ENCODE data around the gene PRIMA1.

Gene PRIMA1

GRCh38 chr14:93794756-93795155 is 6.5 kb upstream of the PRIMA1 start:
- no peak for DNase-seq (ENCODE audit: low spot score)

DNA sequence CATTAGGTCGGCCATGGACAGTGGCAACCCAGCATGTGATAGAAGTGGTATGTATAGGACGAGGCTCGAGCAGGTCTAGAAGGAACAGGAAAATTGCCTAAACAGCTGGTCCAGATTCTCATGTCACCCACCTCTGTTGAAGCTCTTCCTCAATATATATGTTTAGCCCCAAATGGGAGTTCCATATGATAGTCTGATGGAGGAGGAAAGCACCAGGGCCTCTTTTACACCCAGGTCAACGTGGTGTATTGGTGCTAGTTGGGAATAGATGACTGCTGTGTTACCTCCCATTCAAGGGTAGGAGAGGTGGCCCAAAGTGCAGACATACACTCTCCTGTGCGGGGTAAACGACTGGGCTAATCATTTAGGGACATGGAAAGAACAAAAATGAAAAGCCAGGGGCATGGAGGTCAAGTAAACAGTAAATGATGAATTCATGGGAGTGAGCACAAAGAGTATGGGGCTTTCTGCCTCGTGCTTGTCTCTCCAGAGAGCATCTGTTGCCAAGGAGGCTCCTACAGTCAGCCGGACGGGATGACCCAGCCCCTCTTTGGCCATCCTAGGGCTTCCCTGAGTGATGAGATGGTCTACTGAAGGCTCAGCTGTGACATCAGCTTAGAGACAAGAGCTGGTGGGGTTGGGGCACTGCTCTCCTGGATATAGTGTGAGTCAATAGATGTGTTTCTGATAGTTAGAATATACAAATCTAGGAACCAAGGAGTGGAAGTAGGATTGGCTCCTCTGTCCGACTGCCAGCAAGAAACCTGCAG is 5.5 kb upstream of the PRIMA1 start:
- no peak for DNase-seq (ENCODE audit: low spot score)

- no peak for DNase-seq (ENCODE audit: low spot score)
Measured at GRCh38 chr14:93792391-93792790, 4.1 kb upstream of the PRIMA1 start.

- DNase-seq (ENCODE audit: low spot score), result no peak
Measured at GRCh38 chr14:93790966-93791365, 2.7 kb upstream of the PRIMA1 start.

DNA sequence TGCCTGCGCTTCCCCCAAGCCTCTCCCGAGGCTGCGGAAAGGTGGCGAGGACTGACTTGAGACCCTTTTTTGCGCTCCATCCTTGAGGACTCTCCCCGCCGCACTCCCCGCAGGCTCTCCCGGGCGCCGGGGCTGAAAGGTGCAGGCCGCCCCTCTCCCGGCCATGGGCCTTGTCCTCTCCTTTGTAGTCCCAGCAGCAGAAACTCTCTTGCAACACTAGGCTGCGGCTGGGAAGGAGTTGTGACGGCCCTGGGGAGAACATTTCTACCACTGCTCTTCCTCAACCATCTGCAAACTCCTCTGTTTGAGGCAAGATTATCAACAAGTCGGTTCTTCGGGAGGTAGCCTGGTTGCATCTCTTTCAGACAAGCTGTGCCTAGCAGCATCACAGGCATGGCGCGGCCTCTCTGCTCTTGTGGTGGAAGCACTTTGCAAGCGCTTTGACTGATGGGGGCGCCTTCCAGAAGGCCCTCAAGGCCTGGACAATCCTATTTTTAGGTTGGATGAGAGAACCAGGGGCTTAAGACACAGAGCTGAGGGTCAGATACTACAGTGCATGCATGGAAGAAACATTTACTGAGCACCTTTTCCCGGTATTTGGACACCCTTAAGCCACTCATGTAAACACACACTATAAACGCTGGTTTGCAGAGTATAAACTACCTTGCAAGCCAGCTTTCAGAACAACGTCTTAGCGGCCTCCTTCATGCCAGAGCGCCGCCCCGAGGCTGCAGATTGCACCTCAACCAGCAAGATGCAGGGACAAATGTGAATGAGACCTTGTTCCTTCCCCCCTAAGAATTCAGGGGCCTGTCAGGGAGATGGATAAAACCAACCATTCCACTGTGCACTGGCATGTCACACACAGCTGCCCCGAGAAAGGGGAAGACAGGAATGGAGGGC is 1.2 kb upstream of the PRIMA1 start:
- DNase-seq (ENCODE audit: low spot score), result peak; percentile 36

GRCh38 chr14:93788543-93789227 is 400 bp upstream of the PRIMA1 start:
- peak; percentile 60 for DNase-seq (ENCODE audit: low spot score)

- no peak for DNase-seq (ENCODE audit: low spot score)
Measured at GRCh38 chr14:93787465-93788292, 606 bp downstream of the PRIMA1 start.

DNA sequence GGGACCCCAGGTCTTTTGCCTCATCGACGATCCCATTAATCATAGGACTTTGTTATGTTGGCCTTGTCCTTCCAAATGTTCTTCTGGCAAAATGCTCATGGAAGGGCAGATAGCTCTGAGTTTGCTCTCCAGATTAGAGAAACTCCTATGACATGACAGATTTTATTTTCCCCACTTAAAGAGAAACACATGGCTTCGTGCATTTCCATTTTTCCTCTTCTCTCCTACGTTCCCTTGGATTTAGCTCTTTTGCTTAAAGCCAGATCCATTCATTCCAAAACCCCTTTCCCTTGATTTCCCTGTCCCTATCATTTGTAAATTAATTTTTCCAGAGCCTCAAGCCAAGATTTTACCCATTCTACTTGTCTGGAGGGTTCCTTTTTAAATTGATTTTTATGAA is 2.9 kb downstream of the PRIMA1 start:
- DNase-seq (ENCODE audit: low spot score), result peak; percentile 9

GRCh38 chr14:93784878-93785277 is 3.4 kb downstream of the PRIMA1 start:
- no peak for DNase-seq (ENCODE audit: low spot score)

- DNase-seq (ENCODE audit: low spot score), result no peak
Measured at GRCh38 chr14:93780813-93781400, 7.4 kb downstream of the PRIMA1 start.

DNA sequence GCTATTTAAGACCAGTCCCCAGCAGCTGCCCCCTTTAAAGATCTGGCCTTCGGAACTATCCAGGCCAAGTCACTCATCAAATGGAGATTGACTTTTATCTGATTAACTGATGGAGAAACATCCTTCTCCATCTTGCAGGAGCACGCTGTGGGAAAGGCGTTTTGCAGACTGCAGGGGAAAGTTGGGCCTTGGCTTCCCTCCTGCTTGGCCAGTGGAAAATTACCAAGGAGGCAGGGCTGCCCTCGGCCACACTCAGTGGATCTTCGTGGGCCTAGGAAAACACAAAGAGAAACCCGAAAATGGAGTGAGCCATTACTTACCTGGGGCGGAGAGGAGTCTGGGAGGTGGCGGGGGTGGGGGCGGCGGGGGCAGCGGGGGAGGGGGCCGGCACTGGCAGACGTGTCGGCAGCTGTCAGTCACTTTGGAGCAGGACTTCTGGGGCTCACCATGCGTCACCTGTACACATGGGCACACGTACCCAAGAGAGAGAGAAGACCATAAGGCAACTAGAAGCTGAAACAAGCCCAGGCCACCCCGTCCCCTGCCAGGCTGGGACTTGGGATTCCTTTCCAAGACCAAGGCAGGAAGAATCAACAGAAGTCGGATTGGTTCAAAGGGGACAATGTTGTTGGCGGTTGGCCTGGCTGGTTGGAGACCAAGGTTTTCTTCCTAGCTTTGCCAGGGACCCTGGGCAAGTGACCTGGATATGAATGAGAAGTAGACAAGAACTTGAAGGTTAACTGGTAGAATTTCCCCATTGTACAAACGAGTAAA is 9.2 kb downstream of the PRIMA1 start:
- DNase-seq (ENCODE audit: low spot score), result no peak

DNA sequence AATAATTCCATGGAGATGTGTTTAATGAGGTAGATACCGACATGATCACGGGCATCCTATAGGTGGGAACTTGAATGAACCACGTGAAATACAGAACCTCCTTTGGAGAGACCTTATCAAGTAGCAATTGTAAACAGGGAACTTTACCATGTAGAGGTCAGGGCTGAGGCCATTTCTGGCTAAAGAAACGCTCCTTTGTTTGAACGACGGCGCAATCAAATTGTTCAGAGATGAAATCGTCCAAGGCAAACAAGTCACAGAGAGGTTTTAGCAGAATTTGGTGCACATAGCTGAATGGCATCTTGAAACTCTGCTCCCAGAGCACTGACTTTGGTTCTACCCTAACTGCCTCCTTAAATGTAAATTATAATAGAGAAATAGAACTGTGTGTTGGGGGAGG is 9.8 kb downstream of the PRIMA1 start:
- DNase-seq (ENCODE audit: low spot score), result no peak

GRCh38 chr14:93775744-93776143 is 12.5 kb downstream of the PRIMA1 start:
- no peak for DNase-seq (ENCODE audit: low spot score)

GRCh38 chr14:93775158-93775557 is 13.1 kb downstream of the PRIMA1 start:
- no peak for DNase-seq (ENCODE audit: low spot score)

DNA sequence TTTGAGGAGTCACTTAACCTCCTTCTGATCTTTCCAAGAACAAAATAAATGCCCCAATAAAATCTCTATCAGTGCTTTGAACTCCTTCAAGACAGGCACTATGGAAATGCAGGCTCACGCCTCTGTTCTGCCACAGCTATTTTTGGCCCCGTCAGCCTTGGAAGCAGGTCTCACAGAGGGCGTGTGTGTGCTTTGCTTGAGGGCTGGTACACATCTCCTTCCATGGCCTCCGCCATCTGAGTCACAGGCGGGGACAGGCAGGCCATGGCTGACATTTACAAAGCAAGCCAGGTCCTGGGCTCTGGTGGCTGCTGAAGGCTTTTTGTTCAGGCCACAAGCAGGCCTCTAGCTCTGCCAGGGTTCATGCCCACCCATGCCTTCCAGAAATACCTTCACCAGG is 16.0 kb downstream of the PRIMA1 start:
- no peak for DNase-seq (ENCODE audit: low spot score)

- DNase-seq (ENCODE audit: low spot score), result no peak
Measured at GRCh38 chr14:93765970-93766369, 22.3 kb downstream of the PRIMA1 start.

DNA sequence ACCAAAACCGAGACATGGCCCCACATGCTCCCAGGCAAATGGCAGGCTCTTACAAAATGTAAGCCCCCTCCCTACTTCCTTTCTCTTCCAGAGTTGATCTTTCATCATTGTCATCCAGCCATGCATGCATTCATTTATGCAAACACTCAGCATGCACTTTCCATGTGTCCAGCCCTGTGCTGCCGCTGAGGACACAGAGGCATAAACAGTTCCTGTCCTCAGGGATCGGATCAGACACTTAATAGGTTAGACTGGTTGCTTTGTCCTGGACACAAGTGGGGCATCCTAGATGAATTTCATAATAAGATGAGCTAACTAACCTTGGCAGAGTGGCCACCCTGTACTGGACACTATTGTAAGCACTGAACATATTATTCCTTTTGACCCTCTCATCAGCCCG is 23.1 kb downstream of the PRIMA1 start:
- DNase-seq (ENCODE audit: low spot score), result no peak

- no peak for DNase-seq (ENCODE audit: low spot score)
Measured at GRCh38 chr14:93764211-93764659, 24.1 kb downstream of the PRIMA1 start.

GRCh38 chr14:93759719-93760307 is 28.5 kb downstream of the PRIMA1 start:
- DNase-seq (ENCODE audit: low spot score), result peak; percentile 71

DNA sequence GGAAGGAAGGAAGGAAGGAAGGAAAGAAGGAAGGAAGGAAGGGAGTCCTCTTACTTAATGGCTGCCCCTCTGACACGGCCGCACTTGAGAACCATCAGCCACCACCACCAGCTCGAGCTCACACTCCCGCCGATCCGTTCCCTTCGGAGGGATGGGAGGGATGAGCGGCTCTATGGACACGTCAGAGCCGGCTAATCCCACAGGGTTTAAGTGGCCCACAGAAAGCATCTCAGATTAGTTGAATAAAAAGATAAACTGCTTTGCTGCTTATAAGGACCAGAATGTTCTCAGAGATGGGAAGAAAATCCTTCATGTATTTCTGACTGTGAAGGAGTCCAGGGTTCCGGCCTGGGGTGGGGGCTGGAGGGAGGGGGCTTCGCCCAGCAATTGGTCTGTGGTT is 31.1 kb downstream of the PRIMA1 start:
- DNase-seq (ENCODE audit: low spot score), result no peak

Measured in cerebellar cortex (tissue), 1 donor.